IgD-negative memory B cell (primary cell): ENCODE data around the gene XYLB. TPM values are rescaled to one million over a fixed set of nuclear protein-coding genes. Genes with fewer than 3 reads are reported as not detected.
"Not testable (repeated sequence)": the region's sequence is repeated elsewhere in the genome, so short reads cannot be mapped to it uniquely, and the experiment has no call there.

Experiments used
- H3K27ac Mint-ChIP-seq, 3 donors: one replicate each; pipeline ENCODE4 v1.8.0; 2020 to 2022; ENCODE audit warnings: mild to moderate bottlenecking in 3 of 3, mixed read lengths in 3 of 3, moderate library complexity in 1 of 3
- H3K27me3 Mint-ChIP-seq: one replicate; pipeline ENCODE4 v1.8.0; 2021; ENCODE audit warnings: mixed read lengths
- H3K36me3 Mint-ChIP-seq: one replicate; pipeline ENCODE4 v1.8.0; 2020; ENCODE audit warnings: mild to moderate bottlenecking, mixed read lengths
- H3K4me1 Mint-ChIP-seq, 3 donors: one replicate each; pipeline ENCODE4 v1.8.0; 2020 to 2022; ENCODE audit warnings: mixed read lengths in 3 of 3, mild to moderate bottlenecking in 1 of 3
- H3K4me3 Mint-ChIP-seq, 4 donors: one replicate each; pipeline ENCODE4 v1.8.0; 2020 to 2022; ENCODE audit warnings: mild to moderate bottlenecking in 4 of 4, mixed read lengths in 4 of 4, moderate library complexity in 3 of 4
- H3K9me3 Mint-ChIP-seq, 3 donors: one replicate each; pipeline ENCODE4 v1.8.0; 2020 to 2021; ENCODE audit warnings: mixed read lengths in 3 of 3, mild to moderate bottlenecking in 1 of 3
- polyA plus RNA-seq: library from polyadenylated mRNA; unstranded; fragments of 300-500 nt; fragmentation: Illumina TruSeq; gene quantifications from one replicate; pipeline ENCODE4 v1.2.3, GENCODE V29; 2021

Gene XYLB
- polyA plus RNA-seq, 1 donor from 2014 or later = 0.28 TPM

GRCh38 chr3:38315488-38316230, 30.9 kb upstream of the XYLB start:
- no peak overlapping the region for H3K4me3 Mint-ChIP-seq

DNA sequence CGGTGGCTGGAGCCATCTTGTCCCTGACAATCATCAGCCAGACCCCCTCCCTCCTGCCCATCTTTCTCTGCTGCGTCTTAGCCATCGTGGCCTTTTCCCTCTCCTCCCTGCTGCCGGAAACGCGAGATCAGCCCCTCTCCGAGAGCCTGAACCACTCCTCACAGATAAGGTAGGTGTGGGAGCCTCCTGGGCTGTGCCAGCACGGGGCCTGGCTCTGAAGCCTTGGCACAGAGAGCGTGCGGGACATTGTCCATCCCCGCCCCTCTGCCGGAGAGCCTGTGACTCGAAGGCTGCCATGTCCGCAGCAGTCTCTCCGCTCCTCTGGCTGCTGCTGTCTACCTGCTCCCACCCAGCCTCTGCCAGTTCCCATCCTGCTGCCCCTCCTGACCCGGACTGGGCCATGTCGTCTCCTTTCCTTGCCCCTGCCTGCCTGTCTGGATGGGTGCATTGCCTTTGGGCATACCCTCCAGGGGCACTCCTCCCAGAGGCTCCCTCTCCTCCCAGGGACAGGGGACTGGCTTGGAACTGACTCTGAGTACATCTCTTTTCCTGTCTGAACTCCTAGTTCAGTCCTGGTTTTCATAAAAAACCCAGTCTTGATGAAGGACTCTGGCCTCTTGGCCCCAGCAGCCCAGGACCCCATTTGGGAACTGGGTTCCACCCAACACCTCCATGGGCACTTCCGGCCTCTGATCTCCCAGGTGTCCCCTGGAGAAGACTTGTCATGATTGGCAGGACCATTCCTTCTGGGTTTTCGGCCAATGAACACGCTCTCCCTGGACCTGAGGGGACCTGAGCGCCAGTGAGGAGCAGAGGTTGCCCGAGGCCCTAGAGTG, 30.0 kb upstream of the XYLB start:
- peaks cover 4% of the 10 kb centered on the region for H3K27me3 Mint-ChIP-seq
- no peak overlapping the region for H3K27ac Mint-ChIP-seq
- no peak overlapping the region for H3K4me3 Mint-ChIP-seq
- H3K4me1 Mint-ChIP-seq = no peaks in the 10 kb centered on the region
- H3K36me3 Mint-ChIP-seq = no peaks in the 10 kb centered on the region
- no peaks in the 10 kb centered on the region for H3K9me3 Mint-ChIP-seq

More at GRCh38 chr3:38315488-38316230, 30.9 kb upstream of the XYLB start:
- H3K27ac Mint-ChIP-seq = no peak overlapping the region
- no peaks in the 10 kb centered on the region for H3K4me1 Mint-ChIP-seq
- H3K9me3 Mint-ChIP-seq = no peaks in the 10 kb centered on the region
- no peaks in the 10 kb centered on the region for H3K36me3 Mint-ChIP-seq
- peaks cover 5% of the 10 kb centered on the region for H3K27me3 Mint-ChIP-seq

DNA sequence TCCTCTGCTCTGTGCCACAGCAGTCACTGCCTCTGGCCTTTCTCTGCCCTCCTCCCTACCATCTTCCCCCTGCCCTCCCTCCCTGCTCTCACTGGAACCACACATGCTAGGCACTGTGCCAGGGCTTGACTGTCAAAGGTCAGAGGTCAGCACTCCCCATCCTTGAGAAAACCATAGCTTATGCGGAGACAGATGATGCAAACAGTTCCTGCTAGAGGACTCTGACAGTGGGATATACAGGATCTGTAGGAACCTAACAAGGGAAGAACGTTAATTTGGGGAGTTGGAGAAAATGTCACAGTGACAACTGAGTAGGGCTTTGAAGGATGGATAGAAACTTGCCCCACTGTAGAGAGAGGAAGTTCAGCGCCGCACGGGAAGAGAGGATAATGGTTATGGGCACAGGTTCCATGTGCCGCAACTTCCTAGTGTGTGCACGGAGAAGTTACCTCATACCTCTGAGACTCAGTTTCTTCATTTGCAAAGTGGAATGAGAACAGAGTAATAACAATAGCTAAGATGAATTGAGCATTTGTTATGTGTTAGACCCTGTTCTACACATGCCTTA, 29.3 kb upstream of the XYLB start:
- Mint-ChIP-seq H3K36me3 (no peaks in the 10 kb centered on the region), H3K27me3 (peaks cover 1% of the 10 kb centered on the region), H3K4me3 (no peak overlapping the region), H3K4me1 (no peaks in the 10 kb centered on the region), H3K9me3 (no peaks in the 10 kb centered on the region), H3K27ac (no peak overlapping the region)

DNA sequence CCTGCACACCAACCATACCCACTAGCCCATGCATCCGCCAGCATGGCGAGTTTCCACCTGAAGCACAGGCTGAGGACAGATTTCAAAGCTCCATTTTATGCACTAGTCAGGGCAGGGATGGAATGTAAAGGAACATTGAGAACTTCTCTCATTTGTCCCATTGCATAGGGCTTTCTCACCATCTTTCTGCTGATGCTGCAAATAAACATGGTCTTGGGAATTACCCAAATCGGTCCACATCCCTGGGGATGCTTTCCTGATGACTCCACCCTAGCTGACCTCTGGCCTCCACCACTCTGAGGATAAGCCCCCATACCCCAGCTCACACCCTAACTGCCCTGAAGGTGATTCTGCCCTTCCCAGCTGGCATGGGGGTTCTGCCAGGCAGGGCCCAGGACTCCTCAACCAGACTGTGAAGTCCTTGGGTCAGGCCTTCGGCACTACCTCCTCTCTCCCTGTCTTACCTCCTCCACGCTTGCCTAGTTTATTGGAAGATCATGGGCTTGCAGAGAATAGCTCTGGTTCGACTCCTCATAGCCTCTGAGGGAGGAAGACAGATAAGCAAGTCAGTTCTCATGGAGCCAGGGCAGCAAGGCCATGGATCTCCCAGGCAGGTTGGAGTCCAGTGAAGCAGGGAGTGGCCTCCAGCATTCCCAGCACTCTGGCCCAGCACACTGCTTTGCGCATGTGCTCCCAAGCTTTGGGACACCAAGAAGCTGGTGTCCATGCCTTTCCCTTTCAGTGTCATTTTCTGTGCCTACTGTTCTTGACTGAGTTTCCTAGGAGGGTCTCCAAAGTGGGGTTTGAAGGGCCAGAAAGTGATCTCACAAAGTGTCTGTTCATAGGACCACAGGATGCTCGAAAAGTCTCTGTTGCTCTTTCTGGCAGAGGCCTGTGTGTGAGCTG, 27.6 kb upstream of the XYLB start:
- Mint-ChIP-seq H3K36me3 (no peaks in the 10 kb centered on the region), H3K27ac (no peak overlapping the region), H3K27me3 (peaks cover under 1% of the 10 kb centered on the region)

GRCh38 chr3:38320638-38321037, 25.9 kb upstream of the XYLB start:
- not testable (repeated sequence) for H3K9me3 Mint-ChIP-seq, H3K27ac Mint-ChIP-seq, H3K27me3 Mint-ChIP-seq, H3K36me3 Mint-ChIP-seq, H3K4me3 Mint-ChIP-seq, H3K4me1 Mint-ChIP-seq

More for the DNA sequence above, 27.6 kb upstream of the XYLB start:
- Mint-ChIP-seq H3K9me3 (no peaks in the 10 kb centered on the region), H3K4me1 (no peaks in the 10 kb centered on the region), H3K4me3 (no peak overlapping the region)

GRCh38 chr3:38323060-38323459, 23.5 kb upstream of the XYLB start:
- no peak overlapping the region for H3K27ac Mint-ChIP-seq
- H3K4me1 Mint-ChIP-seq = no peaks in the 10 kb centered on the region
- peaks cover 6% of the 10 kb centered on the region for H3K27me3 Mint-ChIP-seq
- H3K36me3 Mint-ChIP-seq = no peaks in the 10 kb centered on the region
- H3K4me3 Mint-ChIP-seq = no peak overlapping the region
- peaks cover 0 to 3% (median 0%) of the 10 kb centered on the region in 3 donors for H3K9me3 Mint-ChIP-seq

DNA sequence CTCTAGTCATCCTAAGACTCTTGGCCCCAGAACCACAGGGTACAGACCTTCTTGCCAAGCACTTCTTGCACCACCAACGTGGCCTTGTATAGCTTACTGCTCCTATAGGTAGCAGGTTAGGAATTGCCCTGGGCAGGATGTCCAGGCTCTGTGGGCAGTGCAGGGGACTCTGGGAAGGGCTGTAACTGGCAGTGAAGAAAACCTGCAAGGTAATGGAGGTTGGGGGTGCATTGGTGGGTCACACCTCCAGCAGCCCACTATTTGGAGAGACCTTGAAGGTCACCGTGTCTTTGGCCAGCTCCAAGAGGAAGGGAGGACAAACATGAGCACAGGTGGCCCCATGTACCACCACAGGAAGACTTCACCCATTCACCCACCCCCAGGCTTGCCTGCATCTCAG, 21.3 kb upstream of the XYLB start:
- H3K9me3 Mint-ChIP-seq = peaks cover 0 to 3% (median 0%) of the 10 kb centered on the region in 3 donors
- H3K4me3 Mint-ChIP-seq = no peak overlapping the region
- H3K27ac Mint-ChIP-seq = no peak overlapping the region
- H3K27me3 Mint-ChIP-seq = peaks cover 6% of the 10 kb centered on the region
- H3K4me1 Mint-ChIP-seq = no peaks in the 10 kb centered on the region
- no peaks in the 10 kb centered on the region for H3K36me3 Mint-ChIP-seq

DNA sequence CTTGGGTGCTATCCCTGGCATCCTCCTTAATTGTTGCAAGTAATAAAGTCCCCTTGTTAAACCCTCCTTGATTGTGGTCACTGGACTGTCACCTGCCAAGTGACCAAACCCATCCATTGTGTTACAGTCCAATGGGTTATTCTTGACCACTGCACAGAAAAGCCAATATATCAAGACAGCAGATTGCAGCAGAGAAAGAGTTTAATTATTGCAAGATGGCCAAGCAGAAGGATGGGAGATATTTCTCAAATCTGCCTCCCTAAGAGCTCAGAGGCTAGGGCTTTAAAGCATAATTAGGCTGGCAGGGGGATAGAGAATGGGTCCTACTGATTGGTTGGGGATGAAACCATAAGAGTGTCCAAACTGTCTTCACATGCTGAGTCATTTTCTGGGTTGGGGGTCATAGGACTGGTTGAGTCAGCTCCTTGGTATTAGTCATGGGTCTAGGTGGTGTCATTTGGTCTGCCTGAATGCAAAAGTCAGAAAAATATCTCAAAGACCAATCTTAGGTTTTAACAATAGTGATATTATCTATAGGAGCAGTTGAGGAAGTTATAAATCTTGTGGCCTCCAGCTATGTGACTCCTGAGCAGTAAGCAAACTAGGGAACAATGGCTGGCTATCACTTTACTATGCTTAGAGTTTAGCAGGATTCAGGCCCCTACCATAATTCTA, 19.1 kb upstream of the XYLB start:
- no peak overlapping the region for H3K4me3 Mint-ChIP-seq
- peaks cover 0 to 3% (median 0%) of the 10 kb centered on the region in 3 donors for H3K9me3 Mint-ChIP-seq
- H3K27me3 Mint-ChIP-seq = peaks cover 6% of the 10 kb centered on the region
- H3K4me1 Mint-ChIP-seq = peaks cover 0 to 1% (median 0%) of the 10 kb centered on the region in 3 donors
- H3K27ac Mint-ChIP-seq = peak overlapping the region in 1 of 3 donors; percentile 32
- no peaks in the 10 kb centered on the region for H3K36me3 Mint-ChIP-seq

DNA sequence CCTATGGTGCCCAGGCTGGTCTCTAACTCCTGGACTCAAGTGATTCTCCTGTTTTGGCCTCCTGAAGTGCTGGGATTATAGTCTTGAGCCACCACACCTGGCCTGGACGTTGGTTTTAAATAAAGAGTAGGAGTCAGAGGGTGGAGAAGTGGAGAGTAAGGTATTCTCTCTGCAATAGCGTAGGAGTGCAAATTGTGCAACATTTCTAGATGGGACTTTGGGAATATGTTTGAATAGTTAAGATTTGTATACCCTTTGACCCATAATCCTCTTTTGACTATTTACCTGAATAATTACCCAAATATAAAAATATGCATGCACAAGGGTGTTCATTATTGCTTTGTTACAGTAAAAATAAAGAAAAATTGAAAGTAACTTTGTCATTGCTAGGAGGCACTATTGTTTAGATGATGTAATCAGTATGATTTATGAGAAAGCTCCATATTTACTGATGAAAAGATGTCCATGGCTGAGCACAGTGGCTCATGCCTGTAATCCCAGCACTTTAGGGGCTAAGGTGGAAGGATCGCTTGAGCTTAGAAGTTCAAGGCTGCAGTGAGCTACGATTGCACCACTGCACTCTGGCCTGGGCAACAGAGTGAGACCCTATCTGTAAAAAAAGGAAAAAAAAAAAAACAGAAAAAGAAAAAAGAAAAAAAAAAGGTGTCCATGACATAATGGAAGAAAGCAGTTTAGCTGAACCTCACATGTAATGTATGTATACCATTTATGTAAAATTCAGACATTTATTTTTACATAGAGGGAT, 15.1 kb upstream of the XYLB start:
- peaks cover 2% of the 10 kb centered on the region for H3K27me3 Mint-ChIP-seq
- no peak overlapping the region for H3K4me3 Mint-ChIP-seq
- H3K4me1 Mint-ChIP-seq = peaks cover 0 to 1% (median 0%) of the 10 kb centered on the region in 3 donors
- no peaks in the 10 kb centered on the region for H3K36me3 Mint-ChIP-seq
- no peak overlapping the region for H3K27ac Mint-ChIP-seq
- H3K9me3 Mint-ChIP-seq = peaks cover 0 to 3% (median 0%) of the 10 kb centered on the region in 3 donors

GRCh38 chr3:38332201-38332600, 14.4 kb upstream of the XYLB start:
- peaks cover 2% of the 10 kb centered on the region for H3K27me3 Mint-ChIP-seq
- peaks cover 0 to 1% (median 0%) of the 10 kb centered on the region in 3 donors for H3K4me1 Mint-ChIP-seq
- no peaks in the 10 kb centered on the region for H3K36me3 Mint-ChIP-seq
- H3K9me3 Mint-ChIP-seq = peaks cover 0 to 3% (median 0%) of the 10 kb centered on the region in 3 donors
- no peak overlapping the region for H3K4me3 Mint-ChIP-seq
- no peak overlapping the region for H3K27ac Mint-ChIP-seq

- peaks cover 0 to 1% (median 0%) of the 10 kb centered on the region in 3 donors for H3K4me1 Mint-ChIP-seq
- H3K4me3 Mint-ChIP-seq = no peak overlapping the region
- no peak overlapping the region for H3K27ac Mint-ChIP-seq
- no peaks in the 10 kb centered on the region for H3K9me3 Mint-ChIP-seq
- H3K27me3 Mint-ChIP-seq = peaks cover 2% of the 10 kb centered on the region
- no peaks in the 10 kb centered on the region for H3K36me3 Mint-ChIP-seq
These were observed 12.2 kb upstream of the XYLB start for GRCh38 chr3:38334142-38335055.

GRCh38 chr3:38335263-38335662, 11.3 kb upstream of the XYLB start:
- Mint-ChIP-seq H3K27me3 (peaks cover 2% of the 10 kb centered on the region), H3K4me1 (peaks cover 0 to 1% (median 0%) of the 10 kb centered on the region in 3 donors), H3K27ac (no peak overlapping the region), H3K9me3 (no peaks in the 10 kb centered on the region), H3K36me3 (no peaks in the 10 kb centered on the region), H3K4me3 (no peak overlapping the region)

- Mint-ChIP-seq H3K4me3 (no peak overlapping the region), H3K36me3 (no peaks in the 10 kb centered on the region), H3K27ac (no peak overlapping the region), H3K4me1 (no peaks in the 10 kb centered on the region), H3K9me3 (no peaks in the 10 kb centered on the region), H3K27me3 (peaks cover 2% of the 10 kb centered on the region)
These were observed 8.9 kb upstream of the XYLB start for GRCh38 chr3:38337703-38338102.
